CD4-positive, alpha-beta T cell treated with Interleukin-17A for 1 hour (primary cell): ENCODE measurements around the gene MAPKAPK2.

Experiments used
- DNase-seq: peaks from one replicate; pipeline ENCODE4 v3.0.0-alpha.2; 2020

The MAPKAPK2 gene

DNA sequence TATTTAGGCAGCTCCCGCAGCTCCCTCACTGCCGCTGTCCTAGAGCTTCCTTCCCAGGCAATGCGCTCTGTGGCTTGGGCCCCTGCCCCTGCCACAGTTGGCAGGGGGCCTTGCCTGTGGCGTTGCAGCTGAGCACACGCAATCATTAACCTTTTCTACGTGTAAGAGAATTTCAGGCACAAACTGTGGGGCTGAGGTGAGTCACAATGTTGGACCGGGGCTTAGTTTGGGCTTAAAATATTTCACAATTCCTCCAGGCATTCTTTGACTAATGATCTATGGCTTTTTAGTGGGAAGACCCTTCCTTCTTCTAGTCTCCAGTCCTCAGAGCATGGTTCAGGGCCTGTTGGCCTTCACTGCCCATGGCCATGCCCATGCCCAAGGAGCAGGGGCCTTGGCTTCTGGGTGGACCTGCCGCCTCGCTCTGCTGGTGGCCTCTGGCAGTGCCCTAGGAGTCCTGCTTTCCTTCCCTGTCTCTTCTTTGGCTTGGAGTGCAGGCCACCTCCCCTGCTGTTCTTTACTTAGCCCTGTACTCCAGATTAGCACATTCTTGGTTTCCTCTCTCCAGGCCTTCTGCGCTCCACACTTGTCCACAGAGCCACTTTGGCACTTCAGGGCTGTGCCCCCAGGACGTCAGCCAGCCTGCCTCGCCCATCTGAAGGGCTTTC lies 39.2 kb downstream of the MAPKAPK2 start:
- no peak for DNase-seq

DNA sequence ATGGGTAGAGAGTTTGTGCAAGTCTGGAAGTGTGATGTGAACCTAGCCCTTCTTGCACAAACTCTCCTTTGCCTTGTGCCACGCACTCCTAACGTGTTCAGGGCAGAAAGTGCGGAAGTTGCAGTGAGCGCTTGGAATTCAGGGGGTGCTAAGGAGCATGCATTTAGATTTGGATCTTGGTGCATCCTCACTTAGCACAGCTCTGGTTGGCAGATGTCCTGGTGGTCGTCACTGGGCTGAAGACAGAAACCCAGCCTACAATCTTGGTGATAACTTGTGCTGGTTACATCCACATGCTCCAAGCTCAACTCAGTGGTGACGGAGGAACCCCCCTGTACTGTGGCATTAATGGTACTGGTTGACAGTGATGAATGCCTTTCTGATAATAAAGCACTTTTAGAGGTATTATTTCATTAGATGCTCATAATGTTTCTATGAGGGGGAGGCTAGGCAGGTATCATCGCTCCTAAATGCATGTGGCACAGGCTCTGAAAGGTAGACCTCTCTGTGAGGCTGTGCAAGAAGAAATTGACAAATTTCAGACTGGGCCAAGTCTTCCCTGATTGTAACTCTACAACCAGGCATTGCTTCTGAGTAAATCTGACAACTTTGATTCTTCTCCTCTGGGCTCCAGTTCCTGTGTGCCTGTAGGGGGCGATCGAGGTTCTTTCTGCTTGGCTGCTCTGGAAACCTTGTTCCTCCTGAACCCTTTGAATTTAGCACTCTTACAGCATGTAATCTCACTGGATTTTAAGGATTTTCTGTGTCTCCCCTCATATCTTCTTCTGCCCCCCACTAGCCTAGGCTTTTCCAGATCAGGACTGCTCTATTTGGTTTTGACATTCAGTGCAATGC lies 40.6 kb downstream of the MAPKAPK2 start:
- DNase-seq = peak; percentile 65

DNA sequence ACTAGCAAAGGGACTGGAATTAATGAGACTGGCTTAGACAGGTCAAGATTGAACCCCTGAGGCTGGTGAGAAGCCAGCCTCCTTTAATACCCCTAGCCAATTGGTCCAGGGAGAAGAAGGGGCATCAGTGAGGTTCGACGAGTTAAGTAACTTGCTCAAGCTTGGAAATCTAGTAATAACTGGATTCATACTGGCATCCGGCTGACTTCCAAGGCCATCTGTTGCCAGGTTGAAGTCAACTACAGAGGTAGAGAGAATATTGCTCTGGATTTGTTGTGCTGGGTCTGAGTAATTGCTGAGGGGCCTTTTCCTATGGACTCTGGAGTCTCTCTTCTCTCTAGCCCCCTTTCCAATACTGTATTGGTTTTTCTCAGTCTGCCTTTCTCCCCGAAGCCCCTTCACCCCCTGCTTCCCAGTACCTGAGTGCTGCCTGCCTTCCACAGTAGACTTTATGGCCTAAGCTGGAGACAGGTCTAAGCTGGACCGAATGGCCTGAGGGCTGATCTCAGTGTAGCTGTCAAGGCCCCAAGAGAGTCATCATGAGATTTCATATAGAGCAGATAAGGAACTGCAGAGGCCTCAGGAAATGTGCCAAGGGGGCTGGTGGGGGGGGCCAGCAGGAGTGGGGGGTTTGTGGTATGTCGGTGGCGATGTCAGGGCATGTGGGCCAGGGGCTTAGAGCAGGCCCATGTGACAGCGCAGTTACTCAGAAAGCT lies 43.4 kb downstream of the MAPKAPK2 start:
- DNase-seq = no peak

DNA sequence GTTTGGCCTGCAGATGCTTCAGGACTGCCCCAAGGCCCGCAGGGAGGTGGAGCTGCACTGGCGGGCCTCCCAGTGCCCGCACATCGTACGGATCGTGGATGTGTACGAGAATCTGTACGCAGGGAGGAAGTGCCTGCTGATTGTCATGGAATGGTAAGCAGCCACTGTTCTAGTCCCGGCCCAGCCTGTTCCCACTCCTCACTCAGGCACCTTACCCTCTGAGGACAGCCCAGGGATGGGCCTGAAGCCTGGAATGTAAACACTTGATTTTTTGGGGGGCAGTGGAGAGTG lies 43.9 kb downstream of the MAPKAPK2 start:
- no peak for DNase-seq

DNA sequence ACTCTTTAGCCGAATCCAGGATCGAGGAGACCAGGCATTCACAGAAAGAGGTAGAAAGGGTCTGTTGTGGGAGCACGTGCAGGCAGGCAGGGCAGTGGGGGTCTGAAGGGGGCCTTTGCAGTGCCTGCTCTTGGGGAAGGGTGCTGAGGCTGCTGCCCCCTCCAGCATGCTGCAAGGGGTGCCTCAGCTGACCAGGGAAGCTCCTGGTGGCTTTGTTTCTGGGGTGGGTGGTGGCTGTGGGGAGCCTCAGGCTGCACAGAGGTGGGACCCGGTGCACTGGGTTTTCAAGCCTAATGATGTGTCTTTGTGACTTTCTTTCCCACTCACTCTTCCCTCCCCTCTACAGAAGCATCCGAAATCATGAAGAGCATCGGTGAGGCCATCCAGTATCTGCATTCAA lies 44.3 kb downstream of the MAPKAPK2 start:
- no peak for DNase-seq

DNA sequence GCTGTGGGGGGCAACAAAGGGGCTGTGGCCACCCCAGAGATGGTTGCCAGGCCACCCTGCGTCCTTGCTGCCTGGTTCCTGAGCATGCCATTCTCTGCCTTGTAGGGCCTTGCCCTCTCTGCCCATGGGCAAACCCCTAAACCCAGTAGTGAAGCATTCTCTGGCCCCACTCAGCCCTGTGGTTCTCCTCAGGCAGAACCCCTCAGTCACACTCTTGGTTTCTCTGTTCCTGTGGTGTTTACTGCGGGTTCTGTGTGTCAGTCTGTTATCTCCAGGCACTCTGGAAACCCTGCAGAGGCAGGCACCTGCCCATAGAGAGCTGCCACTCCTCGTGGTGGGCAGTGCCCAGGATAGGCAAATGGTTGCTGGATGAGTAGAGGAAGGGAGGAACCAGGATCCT lies 44.8 kb downstream of the MAPKAPK2 start:
- no peak for DNase-seq

DNA sequence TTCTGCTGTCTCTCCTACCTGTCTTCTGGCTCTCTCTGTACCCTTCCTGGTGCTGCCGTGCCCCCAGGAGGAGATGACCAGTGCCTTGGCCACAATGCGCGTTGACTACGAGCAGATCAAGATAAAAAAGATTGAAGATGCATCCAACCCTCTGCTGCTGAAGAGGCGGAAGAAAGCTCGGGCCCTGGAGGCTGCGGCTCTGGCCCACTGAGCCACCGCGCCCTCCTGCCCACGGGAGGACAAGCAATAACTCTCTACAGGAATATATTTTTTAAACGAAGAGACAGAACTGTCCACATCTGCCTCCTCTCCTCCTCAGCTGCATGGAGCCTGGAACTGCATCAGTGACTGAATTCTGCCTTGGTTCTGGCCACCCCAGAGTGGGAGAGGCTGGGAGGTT lies 47.8 kb downstream of the MAPKAPK2 start:
- no peak for DNase-seq

DNA sequence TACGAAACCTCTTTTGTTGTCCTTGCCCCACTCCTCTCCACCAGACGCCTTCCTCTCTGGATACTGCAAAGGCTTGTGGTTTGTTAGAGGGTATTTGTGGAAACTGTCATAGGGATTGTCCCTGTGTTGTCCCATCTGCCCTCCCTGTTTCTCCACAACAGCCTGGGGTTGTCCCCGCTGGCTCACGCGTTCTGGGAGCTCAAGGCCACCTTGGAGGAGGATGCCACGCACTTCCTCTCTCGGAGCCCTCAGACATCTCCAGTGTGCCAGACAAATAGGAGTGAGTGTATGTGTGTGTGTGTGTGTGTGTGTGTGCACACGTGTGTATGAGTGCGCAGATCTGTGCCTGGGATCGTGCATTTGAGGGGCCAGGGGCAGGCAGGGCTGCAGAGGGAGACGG lies 48.3 kb downstream of the MAPKAPK2 start:
- DNase-seq = no peak

DNA sequence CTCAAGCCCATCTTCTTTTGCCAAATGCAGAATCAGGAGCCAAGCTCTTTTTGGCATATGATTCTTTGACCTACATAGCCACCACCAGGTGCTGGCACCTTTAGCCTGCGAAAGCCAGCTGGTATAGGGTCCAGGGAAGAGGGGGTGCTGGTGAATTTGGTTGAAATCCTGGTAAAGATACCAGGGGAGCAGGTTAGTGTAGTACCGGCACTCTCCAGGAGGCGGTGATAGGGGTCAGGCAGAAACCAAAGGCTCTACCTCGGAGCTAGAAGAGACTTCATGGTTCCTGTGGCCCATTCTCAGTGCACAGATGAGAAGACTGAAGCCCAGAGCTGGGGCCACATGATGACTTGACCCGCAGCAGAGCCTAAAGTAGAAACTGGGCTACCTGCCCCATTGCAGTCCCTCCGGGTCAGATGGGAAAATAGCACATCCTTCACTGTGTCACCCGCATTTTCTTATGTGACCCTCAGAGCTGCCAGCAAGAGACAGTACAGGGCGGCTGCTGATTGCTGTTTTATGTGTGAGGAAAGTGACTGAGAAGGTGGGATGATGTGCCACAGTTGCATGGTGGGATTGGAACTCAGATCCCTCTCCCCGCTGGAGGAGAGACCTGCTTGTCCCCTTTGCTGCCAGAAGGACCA lies 49.9 kb downstream of the MAPKAPK2 start:
- DNase-seq = peak; percentile 81

DNA sequence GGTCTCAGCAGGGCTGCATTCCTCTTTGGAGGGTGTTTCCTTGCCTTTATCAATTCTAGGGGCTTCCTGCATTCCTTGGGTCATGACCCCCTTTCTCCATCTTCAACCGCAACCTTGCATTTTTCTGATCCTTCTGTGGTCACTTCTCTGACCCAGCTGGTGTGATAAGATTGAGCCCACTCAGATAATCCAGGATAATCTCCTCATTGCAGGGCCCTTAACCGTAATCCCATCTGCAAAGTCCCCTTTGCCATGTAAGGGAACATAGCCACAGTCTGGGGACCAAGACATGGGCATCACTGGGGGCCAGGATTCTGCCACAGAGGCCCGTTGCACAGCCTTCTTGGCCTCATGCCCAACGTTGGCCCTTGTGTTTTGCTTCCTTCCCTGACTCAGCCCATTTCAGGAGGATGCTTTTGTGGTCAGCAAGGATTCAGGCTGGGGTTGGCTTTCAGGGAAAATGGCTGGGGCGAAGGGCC lies 50.9 kb downstream of the MAPKAPK2 start:
- no peak for DNase-seq

DNA sequence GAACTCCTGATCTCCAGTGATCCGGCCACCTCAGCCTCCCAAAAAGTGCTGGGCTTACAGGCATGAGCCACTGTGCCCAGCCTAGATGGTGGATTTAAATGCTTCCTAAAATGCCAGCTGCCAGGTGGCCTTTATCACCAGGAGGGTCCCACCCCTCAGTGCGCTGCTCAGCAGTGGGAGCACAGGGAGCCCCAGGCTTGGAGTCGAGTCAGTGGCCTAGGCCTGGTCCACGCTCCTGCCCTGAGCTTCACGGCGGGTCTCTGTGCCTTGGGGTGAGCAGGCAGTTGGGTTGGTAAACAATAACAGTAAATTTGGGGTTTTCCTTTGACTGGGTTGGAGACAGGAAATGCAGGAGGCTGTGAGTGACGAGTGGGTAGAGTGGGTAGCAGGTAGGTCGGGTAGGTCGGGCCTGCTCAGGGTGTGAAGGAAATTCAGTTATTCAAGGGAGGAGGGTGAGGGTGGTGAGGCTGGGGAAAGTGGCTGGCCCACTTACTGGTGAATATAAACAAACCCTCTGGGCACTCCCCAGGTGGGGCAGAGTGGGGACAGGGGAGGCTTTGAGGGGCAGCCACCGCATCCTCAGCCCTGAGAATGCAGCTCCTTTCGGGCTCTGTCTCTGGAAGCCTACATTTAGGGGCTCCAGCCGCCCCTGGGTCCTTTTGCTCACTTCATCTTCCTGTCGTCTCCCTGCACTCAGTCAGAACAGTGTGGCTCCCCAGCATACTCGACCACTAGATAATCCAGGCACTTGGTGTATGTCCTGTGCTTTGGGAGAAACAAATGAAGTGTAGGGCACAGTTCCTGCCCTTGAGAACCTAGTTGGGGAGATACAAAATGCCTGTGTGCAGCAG lies 52.4 kb downstream of the MAPKAPK2 start:
- peak; percentile 82 for DNase-seq

DNA sequence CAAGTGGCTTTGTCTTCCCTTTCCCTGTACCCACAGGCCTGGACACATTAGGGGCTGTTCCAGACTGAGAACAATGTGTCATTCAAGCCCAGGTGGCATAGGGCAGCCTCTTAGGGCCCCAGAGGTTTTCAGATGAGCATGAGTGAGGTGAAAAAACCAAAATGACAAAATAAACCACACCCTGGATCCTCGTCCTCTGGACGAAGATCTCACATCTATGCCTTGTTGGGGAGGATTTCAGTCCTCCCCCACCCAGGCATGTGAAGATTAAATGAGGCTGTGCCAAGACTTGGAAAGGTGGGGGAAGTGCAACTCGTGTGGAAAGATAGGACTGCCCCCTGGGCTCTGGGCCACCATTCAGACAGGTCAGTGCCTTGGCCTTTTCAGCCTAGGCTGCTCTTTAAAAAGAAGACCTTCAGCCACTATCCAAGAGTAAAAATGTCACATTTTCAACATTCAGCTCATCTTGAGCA lies 53.1 kb downstream of the MAPKAPK2 start:
- DNase-seq = peak; percentile 24

DNA sequence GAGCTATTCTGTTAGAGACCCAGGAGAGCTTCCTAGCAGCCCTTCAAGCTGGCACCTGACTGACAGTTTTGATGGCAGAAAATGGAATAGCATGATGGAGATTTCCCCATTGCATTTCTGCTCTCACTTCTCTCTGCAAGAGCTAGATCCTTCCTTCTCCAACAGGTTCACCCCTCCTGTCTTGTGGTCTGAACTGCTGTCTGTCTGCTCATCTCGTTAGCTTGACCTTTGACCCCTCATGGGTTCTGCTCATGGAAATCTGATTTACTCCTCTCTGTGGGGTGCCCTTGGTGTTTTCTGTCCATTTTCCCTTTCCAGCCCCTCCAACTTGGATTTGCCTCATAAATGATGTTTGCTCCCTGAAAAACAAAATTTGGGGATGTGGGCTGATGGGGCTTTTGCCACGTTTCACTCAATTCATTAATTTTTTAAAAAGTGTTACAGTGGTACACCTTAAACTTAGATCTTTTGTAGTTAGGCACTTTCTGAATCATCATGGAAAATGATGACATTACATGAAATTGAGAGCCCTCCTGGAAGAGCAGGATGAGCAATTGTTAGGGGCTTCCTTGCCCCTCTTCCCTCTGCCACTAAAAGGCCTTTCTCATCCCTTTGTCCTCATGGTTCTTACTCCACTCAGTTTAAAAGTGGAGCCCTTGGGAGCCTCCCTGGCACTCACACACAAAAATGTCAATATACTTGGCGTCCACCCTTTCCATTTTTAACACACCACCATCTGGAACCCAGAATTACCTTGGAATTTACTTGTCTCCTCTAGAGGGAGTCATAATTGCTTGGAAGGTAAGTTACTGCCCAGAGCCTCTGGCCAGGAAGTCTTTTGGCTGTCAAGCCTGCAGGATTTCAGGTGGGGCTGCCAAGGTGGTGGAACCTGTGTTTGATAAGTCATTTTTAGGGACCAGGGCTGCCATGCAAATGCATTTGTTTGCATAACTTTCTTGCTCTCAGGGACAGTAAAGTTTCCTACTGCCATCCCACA lies 54.0 kb downstream of the MAPKAPK2 start:
- DNase-seq = no peak

DNA sequence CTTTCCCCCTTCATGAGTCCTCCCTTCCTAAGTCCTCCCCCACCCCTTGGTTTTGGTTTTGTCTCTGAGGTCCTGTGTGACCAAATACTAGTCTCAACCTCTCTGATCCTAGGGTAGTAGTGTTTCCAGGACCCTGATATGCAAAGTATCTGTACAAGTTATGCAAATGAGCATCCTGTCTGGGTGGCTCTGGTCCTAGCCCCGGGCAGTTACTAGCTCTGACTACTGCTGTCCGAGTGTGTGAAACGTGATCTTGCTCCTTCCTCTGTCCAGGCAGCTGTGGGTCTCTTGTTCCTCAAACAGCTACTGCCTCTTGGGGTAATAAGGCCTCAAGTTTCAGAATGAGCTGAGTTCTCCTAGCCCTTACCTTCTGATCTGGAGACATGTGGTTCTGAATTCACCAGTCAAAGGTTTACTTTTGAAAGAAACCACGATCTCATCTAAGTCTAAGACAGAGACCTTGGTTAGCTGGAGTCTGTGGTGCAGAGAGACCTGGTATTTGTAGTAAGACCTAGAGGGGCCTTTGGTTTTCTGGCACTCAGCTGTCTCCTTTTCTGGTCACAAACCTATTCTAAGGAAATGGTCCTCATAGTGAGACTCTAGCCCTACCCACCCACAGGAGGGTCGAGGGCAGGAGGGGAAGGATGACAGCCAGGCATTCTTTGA lies 54.8 kb downstream of the MAPKAPK2 start:
- peak; percentile 23 for DNase-seq

DNA sequence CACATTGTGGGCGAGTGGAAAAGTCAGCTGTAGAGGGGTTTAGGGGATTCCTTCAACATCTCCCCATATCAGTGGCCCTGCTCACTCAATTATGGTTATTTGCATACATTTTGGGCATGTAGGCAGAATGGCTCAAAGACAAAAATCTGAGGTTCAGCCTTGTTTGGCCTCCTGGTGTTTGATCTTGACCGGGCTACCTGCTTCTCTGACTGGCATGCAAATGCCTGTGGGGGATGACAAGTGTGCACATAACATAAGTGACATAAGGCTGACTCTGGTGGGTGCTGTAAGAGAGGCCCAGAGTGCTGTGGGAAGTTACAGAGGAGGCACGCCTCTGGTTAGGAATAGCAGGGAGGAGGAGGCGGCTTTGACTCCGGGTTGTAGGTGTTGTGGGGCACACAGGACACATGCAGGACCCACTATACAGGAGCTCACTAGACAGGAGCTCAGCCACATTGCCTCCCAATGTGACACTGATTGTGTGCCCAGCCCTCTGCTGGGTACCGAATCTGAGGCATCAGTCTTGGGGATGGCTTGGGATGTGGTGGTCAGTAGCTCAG lies 56.5 kb downstream of the MAPKAPK2 start:
- DNase-seq = no peak

DNA sequence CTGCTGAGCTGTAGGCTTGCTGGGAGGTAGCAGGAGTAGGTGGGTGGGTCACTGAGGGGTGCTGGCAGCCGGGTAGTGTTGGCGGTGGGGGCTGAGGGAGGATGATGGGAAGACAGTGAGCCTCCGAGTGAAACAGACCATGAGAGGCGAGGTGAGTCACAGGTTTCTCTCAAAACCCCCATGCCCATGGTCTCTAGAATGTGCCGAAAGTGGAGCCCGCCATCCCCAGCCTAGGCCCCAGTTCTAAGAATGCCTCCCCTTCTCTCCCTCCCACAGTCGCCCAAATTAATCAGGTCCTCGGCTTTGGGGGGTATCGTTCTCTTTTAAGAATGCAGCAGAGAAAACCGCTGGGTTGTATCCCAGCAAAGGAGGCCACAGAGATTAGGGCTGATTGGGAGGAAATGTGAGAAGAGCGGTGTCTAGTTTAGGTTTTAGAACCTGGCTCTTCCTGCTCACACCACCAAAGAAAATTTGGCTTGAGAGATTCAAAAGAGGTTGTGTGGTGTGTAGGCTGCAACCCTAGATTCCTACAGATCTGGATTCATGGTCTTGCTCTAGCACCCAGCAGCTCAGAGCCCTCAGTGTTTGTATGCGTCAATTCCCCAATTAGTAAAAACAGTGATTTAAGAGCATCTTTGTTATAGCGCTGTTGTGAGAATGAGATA lies 58.1 kb downstream of the MAPKAPK2 start:
- DNase-seq = no peak

DNA sequence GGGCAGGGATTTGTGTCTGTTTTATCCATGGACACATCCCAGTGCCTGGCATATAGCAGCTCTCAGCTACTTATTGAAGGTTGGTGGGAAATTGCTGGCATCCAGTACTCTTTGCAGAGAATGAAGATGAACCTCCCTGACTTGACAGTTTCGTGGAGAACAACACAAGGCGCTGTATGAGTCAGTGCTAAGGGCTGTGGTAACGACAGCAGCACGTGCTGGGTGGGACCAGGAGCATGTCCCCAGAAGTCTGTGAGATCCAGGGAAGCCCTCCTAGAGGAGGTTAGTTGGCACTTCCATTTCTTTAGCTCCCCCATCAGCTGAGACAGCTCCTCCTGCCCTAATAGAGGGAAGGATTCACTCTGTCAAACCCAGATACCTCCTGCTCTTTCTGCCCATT lies 60.0 kb downstream of the MAPKAPK2 start:
- DNase-seq = no peak

DNA sequence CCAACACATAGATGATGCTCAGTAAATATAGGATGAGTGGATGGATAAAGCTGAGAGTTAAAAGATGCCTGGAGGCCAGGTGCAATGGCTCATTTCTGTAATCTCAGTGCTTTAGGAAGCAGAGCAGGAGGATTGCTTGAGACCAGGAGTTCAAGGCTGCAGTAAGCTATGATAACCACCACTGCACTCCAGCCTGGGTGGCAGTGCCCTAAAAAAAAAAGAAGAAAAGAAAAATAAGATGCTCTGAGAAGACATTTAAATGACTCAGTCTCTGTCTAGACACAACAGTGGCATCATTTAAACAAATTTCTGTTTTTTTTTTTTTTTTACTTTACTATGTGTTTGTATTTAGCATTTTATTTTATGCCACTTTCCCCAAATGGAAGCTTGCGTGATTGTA lies 60.6 kb downstream of the MAPKAPK2 start:
- no peak for DNase-seq

DNA sequence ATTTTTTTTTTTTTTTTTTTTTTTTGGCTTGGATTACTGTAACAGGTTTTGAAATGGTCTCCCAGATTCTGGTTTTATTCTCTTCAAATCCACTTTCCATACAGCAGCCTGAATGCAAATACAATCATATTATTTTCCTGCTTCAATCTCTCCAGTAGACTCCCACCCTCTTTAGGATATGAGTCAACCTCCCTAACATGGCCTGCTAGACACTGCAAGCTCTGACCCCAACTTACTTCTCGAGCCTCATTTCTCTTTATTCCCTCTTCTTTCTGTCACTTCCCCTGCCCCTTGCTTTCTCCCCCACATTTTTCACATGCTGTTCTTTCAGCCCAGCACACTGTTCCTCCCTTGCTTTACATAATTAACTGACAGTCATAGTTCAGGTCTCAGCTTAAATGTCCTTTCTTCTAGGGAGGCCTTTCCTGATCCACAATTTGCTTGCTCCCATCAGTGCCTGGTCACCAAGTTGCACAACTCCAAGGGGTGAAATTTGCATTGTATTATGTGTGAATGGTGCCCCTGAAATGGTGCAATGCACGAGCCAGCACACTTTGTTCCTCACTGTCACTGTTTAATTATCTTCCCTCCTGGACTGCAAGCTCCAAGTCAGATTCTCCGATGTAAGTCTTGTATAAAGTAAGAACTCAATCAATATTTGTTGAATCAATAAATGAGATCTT lies 63.8 kb downstream of the MAPKAPK2 start:
- no peak for DNase-seq
